H9 (cell line): Measurements from ENCODE around the gene MSS51. TPM values are rescaled to one million over a fixed set of nuclear protein-coding genes. Genes with fewer than 3 reads are reported as not detected.

Source experiments
- DNase-seq: peaks from one replicate; pipeline ENCODE4 v3.0.0-alpha.2; 2017
- H2AFZ ChIP-seq: one replicate; pipeline ENCODE4 v1.6.1; 2013; ENCODE audit warnings: mild to moderate bottlenecking, low read length, control low read depth, moderate library complexity
- H2AK5ac ChIP-seq: 2 replicates; pipeline ENCODE4 v1.6.1; 2013; ENCODE audit warnings: low read length, control low read depth, mixed read lengths; ENCODE audit not compliant: insufficient read length
- H2BK120ac ChIP-seq: one replicate; pipeline ENCODE4 v1.6.1; 2013; ENCODE audit warnings: low read depth, mild to moderate bottlenecking, low read length, control low read depth, inconsistent platforms; ENCODE audit not compliant: poor library complexity, severe bottlenecking
- H2BK12ac ChIP-seq: 2 replicates; pipeline ENCODE4 v1.6.1; 2013; ENCODE audit warnings: low read length, control low read depth, mixed read lengths, low read depth; ENCODE audit not compliant: insufficient read length
- H2BK15ac ChIP-seq: 2 replicates; pipeline ENCODE4 v1.6.1; 2013; ENCODE audit warnings: low read depth, low read length, control low read depth
- H2BK20ac ChIP-seq: one replicate; pipeline ENCODE4 v1.6.1; 2013; ENCODE audit warnings: low read depth, mild to moderate bottlenecking, low read length, control low read depth, inconsistent platforms; ENCODE audit not compliant: poor library complexity, severe bottlenecking
- H2BK5ac ChIP-seq: 2 replicates; pipeline ENCODE4 v1.6.1; 2013; ENCODE audit warnings: low read length, control low read depth, mixed read lengths; ENCODE audit not compliant: insufficient read length
- H3K14ac ChIP-seq: 2 replicates; pipeline ENCODE4 v1.6.1; 2013; ENCODE audit warnings: low read length, control low read depth; ENCODE audit not compliant: insufficient read depth
- H3K18ac ChIP-seq: 2 replicates; pipeline ENCODE4 v1.6.1; 2013; ENCODE audit warnings: low read depth, mild to moderate bottlenecking, mixed read lengths, low read length, control low read depth; ENCODE audit not compliant: insufficient read length
- H3K23ac ChIP-seq: 2 replicates; pipeline ENCODE4 v1.6.1; 2013; ENCODE audit warnings: low read length, control low read depth, mixed read lengths, low read depth; ENCODE audit not compliant: insufficient read length
- H3K23me2 ChIP-seq: 2 replicates; pipeline ENCODE4 v1.6.1; 2013; ENCODE audit warnings: low read depth, mild to moderate bottlenecking, mixed read lengths, low read length, control low read depth; ENCODE audit not compliant: insufficient read length, poor library complexity, severe bottlenecking
- H3K27ac ChIP-seq: 2 replicates; pipeline ENCODE4 v1.5.1; 2013; ENCODE audit warnings: low read length, control low read depth, mixed read lengths, low read depth; ENCODE audit not compliant: insufficient read length
- H3K27me3 ChIP-seq: 2 replicates; pipeline ENCODE4 v1.6.1; 2013; ENCODE audit warnings: low read length, control low read depth, inconsistent platforms; ENCODE audit not compliant: insufficient read depth
- H3K4ac ChIP-seq: 2 replicates; pipeline ENCODE4 v1.6.1; 2013; ENCODE audit warnings: low read depth, mild to moderate bottlenecking, control low read depth, inconsistent platforms, low read length, moderate library complexity
- H3K4me1 ChIP-seq: 2 replicates; pipeline ENCODE4 v1.6.1; 2013; ENCODE audit warnings: low read length, control low read depth, inconsistent platforms; ENCODE audit not compliant: insufficient read depth
- H3K4me2 ChIP-seq: 2 replicates; pipeline ENCODE4 v1.6.1; 2013; ENCODE audit warnings: low read length, control low read depth, mixed read lengths; ENCODE audit not compliant: insufficient read length, insufficient read depth
- H3K56ac ChIP-seq: 2 replicates; pipeline ENCODE4 v1.6.1; 2013; ENCODE audit warnings: low read depth, mild to moderate bottlenecking, mixed read lengths, low read length, control low read depth; ENCODE audit not compliant: insufficient read length
- H3K79me1 ChIP-seq: 2 replicates; pipeline ENCODE4 v1.6.1; 2013; ENCODE audit warnings: low read depth, mild to moderate bottlenecking, moderate library complexity, low read length, control low read depth, inconsistent platforms; ENCODE audit not compliant: insufficient read depth, poor library complexity, severe bottlenecking
- H3K79me2 ChIP-seq: 2 replicates; pipeline ENCODE4 v1.6.1; 2013; ENCODE audit warnings: low read length, control low read depth, inconsistent platforms; ENCODE audit not compliant: insufficient read depth
- H3K9ac ChIP-seq: 2 replicates; pipeline ENCODE4 v1.6.1; 2013; ENCODE audit warnings: low read length, control low read depth, mixed read lengths; ENCODE audit not compliant: insufficient read length; ENCODE audit errors: extremely low read depth
- H3K9me3 ChIP-seq: one replicate; pipeline ENCODE4 v1.6.1; 2013; ENCODE audit warnings: low read depth, low read length, inconsistent platforms; ENCODE audit not compliant: control insufficient read depth
- H3T11ph ChIP-seq: one replicate; pipeline ENCODE4 v1.6.1; 2013; ENCODE audit warnings: mild to moderate bottlenecking, low read length, control low read depth, inconsistent platforms
- H4K20me1 ChIP-seq: one replicate; pipeline ENCODE4 v1.6.1; 2013; ENCODE audit not compliant: control insufficient read depth, insufficient read length, insufficient read depth
- H4K5ac ChIP-seq: 2 replicates; pipeline ENCODE4 v1.6.1; 2013; ENCODE audit warnings: low read depth, mild to moderate bottlenecking, mixed read lengths, low read length, control low read depth; ENCODE audit not compliant: insufficient read length
- H4K8ac ChIP-seq: replicated peaks from 2 replicates; pipeline ENCODE4 v1.6.1; 2013; ENCODE audit warnings: low read length, control low read depth, mixed read lengths, low read depth; ENCODE audit not compliant: insufficient read length
- H4K91ac ChIP-seq: 2 replicates; pipeline ENCODE4 v1.6.1; 2013; ENCODE audit warnings: low read depth, mild to moderate bottlenecking, moderate library complexity, mixed read lengths, low read length, control low read depth; ENCODE audit not compliant: insufficient read length
- H3K27ac Mint-ChIP-seq, 3 experiments: 2 replicates in 2 of 3; 3 replicates in 1 of 3; pipeline ENCODE4 v1.8.0; 2020 to 2021; ENCODE audit warnings: mixed read lengths in 3 of 3, mild to moderate bottlenecking in 1 of 3, moderate library complexity in 1 of 3
- H3K27me3 Mint-ChIP-seq: 2 replicates; pipeline ENCODE4 v1.8.0; 2021; ENCODE audit warnings: low read depth, mild to moderate bottlenecking, moderate library complexity, mixed read lengths
- H3K36me3 Mint-ChIP-seq, 3 experiments: 2 replicates in 2 of 3; 3 replicates in 1 of 3; pipeline ENCODE4 v1.8.0; 2020 to 2021; ENCODE audit warnings: low read depth in 3 of 3, mixed read lengths in 3 of 3; ENCODE audit not compliant: insufficient read depth in 1 of 3
- H3K4me1 Mint-ChIP-seq, 2 experiments: 2 replicates each; pipeline ENCODE4 v1.8.0; 2020; ENCODE audit warnings: mixed read lengths in 2 of 2
- H3K4me3 Mint-ChIP-seq, 2 experiments: 2 replicates in 1 of 2; 3 replicates in 1 of 2; pipeline ENCODE4 v1.8.0; 2020 to 2021; ENCODE audit warnings: mild to moderate bottlenecking in 2 of 2, mixed read lengths in 2 of 2, moderate library complexity in 1 of 2
- H3K9me3 Mint-ChIP-seq, 2 experiments: 2 replicates in 1 of 2; 3 replicates in 1 of 2; pipeline ENCODE4 v1.8.0; 2020; ENCODE audit warnings: mild to moderate bottlenecking in 2 of 2, mixed read lengths in 2 of 2, moderate library complexity in 1 of 2
- CTCF ChIP-seq: fragments of 200-600 bp; sonication (generic); conservative IDR thresholded peaks from 3 replicates; pipeline ENCODE4 v1.8.0; 2021; ENCODE audit warnings: antibody characterized with exemption, mild to moderate bottlenecking
- total RNA-seq: library from RNA; stranded (reverse); gene quantifications from 2 replicates; pipeline ENCODE4 v1.2.1, GENCODE V29; 2021

Gene MSS51
- total RNA-seq, 1 experiment from 2014 or later: 1.9 TPM

DNA sequence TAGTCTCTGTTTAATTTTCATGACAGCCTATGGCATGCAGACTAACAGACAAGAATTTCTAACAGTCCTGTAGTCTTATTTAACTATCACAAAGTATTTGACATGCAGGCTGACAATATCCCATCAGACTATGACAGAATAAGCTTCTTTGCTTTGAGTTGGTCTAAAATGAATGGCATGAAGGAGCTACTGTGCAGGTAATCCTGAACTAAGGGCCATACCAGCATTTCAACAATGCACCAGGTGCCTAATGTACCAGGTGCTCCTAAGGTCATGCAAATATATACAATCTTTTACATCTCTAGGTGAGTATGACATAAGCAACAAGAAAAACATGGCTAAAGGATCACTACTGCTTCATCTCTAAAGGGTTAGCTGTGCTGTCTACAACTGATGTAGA, 13.6 kb upstream of the MSS51 start:
- no peaks in the 10 kb centered on the region for H3K27me3 ChIP-seq
- H2AFZ ChIP-seq: no peak overlapping the region
- H3K56ac ChIP-seq: no peak overlapping the region
- Mint-ChIP-seq H3K4me3 (no peak overlapping the region), H3K9me3 (no peaks in the 10 kb centered on the region), H3K27me3 (no peaks in the 10 kb centered on the region), H3K4me1 (no peaks in the 10 kb centered on the region), H3K36me3 (peaks cover 0 to 16% (median 8%) of the 10 kb centered on the region in 3 experiments; a peak in 6 of 7 replicates), H3K27ac (no peak overlapping the region)
- no peak for TF ChIP-seq CTCF
- no peak overlapping the region for H2BK5ac ChIP-seq
- H3K4me1 ChIP-seq: no peaks in the 10 kb centered on the region
- H3K4me2 ChIP-seq: no peak overlapping the region
- H3K23me2 ChIP-seq: no peaks in the 10 kb centered on the region
- H4K5ac ChIP-seq: no peak overlapping the region
- no peak for DNase-seq
- H3K18ac ChIP-seq: no peak overlapping the region
- no peak overlapping the region for H3K27ac ChIP-seq
- no peaks in the 10 kb centered on the region for H4K20me1 ChIP-seq
- no peak overlapping the region for H2AK5ac ChIP-seq
- H3K79me1 ChIP-seq: no peaks in the 10 kb centered on the region
- H3K4ac ChIP-seq: no peak overlapping the region
- no peak overlapping the region for H3K9ac ChIP-seq
- no peak overlapping the region for H4K91ac ChIP-seq
- no peaks in the 10 kb centered on the region for H3K79me2 ChIP-seq
- no peak overlapping the region for H3K14ac ChIP-seq
- no peak overlapping the region for H2BK120ac ChIP-seq
- no peak overlapping the region for H3T11ph ChIP-seq
- H2BK20ac ChIP-seq: no peak overlapping the region
- H3K23ac ChIP-seq: no peak overlapping the region
- no peak overlapping the region for H4K8ac ChIP-seq
- H3K9me3 ChIP-seq: no peaks in the 10 kb centered on the region
- H2BK12ac ChIP-seq: no peak overlapping the region
- no peak overlapping the region for H2BK15ac ChIP-seq
